ENCODE data around the gene GPD1.

DNA sequence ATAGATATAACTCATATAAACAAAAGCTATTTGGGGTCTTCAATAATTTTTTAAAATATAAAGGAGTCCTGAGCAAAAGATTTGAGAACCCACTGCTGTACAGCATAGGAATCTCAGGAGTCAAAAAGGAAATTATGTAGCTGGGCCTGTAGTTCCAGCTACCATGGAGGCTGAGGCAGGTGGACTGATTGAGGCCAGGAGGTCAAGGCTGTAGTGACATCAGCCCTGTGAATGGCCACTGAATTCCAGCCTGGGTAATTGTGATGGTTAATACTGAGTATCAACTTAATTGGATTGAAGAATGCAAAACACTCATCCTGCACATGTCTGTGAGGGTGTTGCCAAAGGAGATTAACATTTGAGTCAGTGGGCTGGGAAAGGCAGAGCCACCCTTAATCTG is 52.8 kb downstream of the GPD1 start:
- no peak for TF ChIP-seq POLR2A (IDR thresholded peaks at IDR 0.05)
- TF ChIP-seq, protein P1, sequence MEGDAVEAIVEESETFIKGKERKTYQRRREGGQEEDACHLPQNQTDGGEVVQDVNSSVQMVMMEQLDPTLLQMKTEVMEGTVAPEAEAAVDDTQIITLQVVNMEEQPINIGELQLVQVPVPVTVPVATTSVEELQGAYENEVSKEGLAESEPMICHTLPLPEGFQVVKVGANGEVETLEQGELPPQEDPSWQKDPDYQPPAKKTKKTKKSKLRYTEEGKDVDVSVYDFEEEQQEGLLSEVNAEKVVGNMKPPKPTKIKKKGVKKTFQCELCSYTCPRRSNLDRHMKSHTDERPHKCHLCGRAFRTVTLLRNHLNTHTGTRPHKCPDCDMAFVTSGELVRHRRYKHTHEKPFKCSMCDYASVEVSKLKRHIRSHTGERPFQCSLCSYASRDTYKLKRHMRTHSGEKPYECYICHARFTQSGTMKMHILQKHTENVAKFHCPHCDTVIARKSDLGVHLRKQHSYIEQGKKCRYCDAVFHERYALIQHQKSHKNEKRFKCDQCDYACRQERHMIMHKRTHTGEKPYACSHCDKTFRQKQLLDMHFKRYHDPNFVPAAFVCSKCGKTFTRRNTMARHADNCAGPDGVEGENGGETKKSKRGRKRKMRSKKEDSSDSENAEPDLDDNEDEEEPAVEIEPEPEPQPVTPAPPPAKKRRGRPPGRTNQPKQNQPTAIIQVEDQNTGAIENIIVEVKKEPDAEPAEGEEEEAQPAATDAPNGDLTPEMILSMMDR (IDR thresholded peaks at IDR 0.05) = no peak
